ENCODE data around the gene SIM1. TPM values are rescaled to one million over a fixed set of nuclear protein-coding genes. Genes with fewer than 3 reads are reported as not detected.

The SIM1 gene
- total and polyA plus RNA-seq, 4 donors = not detected

- Histone ChIP-seq H3K9ac (ENCODE audit: insufficient read depth in 1 of 2, low read length in 2 of 2) (no peak overlapping the region), H3K36me3 (ENCODE audit: control insufficient read depth in 4 of 4, insufficient read depth in 4 of 4, low read length in 4 of 4) (no peaks in the 10 kb centered on the region), H3K4me1 (ENCODE audit: control insufficient read depth in 5 of 5, insufficient read depth in 5 of 5, low read length in 5 of 5) (no peaks in the 10 kb centered on the region), H3K27me3 (ENCODE audit: control insufficient read depth in 3 of 3, insufficient read depth in 3 of 3, low read length in 2 of 3) (no peaks in the 10 kb centered on the region), H3K4me3 (no peak overlapping the region), H3K27ac (ENCODE audit: low read depth in 1 of 2, low read length in 1 of 2) (no peak overlapping the region), H3K9me3 (ENCODE audit: control insufficient read depth in 4 of 4, insufficient read depth in 3 of 4, low read length in 3 of 4) (no peaks in the 10 kb centered on the region)
- TF ChIP-seq CTCF (IDR thresholded peaks at IDR 0.05; ENCODE audit: control extremely low read depth, extremely low read depth) = no peak
- 83 to 91% methylated on average over 2 of the region's 2 CpGs for WGBS, 2 donors
- DNase-seq (no peak), ATAC-seq (ENCODE audit: insufficient read depth, low FRiP score) (no peak)
These were observed 120.4 kb downstream of the SIM1 start for GRCh38 chr6:100344321-100344720.

GRCh38 chr6:100343316-100344077 is 121.2 kb downstream of the SIM1 start:
- H3K27me3 ChIP-seq (ENCODE audit: control insufficient read depth in 3 of 3, insufficient read depth in 3 of 3, low read length in 2 of 3) = no peaks in the 10 kb centered on the region
- WGBS, 2 donors = 64 to 72% methylated on average over 4 of the region's 4 CpGs
- H3K4me1 ChIP-seq (ENCODE audit: control insufficient read depth in 5 of 5, insufficient read depth in 5 of 5, low read length in 5 of 5) = no peaks in the 10 kb centered on the region
- ATAC-seq (ENCODE audit: insufficient read depth, low FRiP score) (no peak), DNase-seq (no peak)
- H3K4me3 ChIP-seq = no peak overlapping the region
- no peak overlapping the region for H3K27ac ChIP-seq (ENCODE audit: low read depth in 1 of 2, low read length in 1 of 2)
- no peaks in the 10 kb centered on the region for H3K9me3 ChIP-seq (ENCODE audit: control insufficient read depth in 4 of 4, insufficient read depth in 3 of 4, low read length in 3 of 4)
- TF ChIP-seq CTCF (IDR thresholded peaks at IDR 0.05; ENCODE audit: control extremely low read depth, extremely low read depth) = no peak
- no peak overlapping the region for H3K9ac ChIP-seq (ENCODE audit: insufficient read depth in 1 of 2, low read length in 2 of 2)
- H3K36me3 ChIP-seq (ENCODE audit: control insufficient read depth in 4 of 4, insufficient read depth in 4 of 4, low read length in 4 of 4) = no peaks in the 10 kb centered on the region

GRCh38 chr6:100342830-100343229 is 121.9 kb downstream of the SIM1 start:
- H3K36me3 ChIP-seq (ENCODE audit: control insufficient read depth in 4 of 4, insufficient read depth in 4 of 4, low read length in 4 of 4) = no peaks in the 10 kb centered on the region
- TF ChIP-seq CTCF (IDR thresholded peaks at IDR 0.05; ENCODE audit: control extremely low read depth, extremely low read depth) = no peak
- H3K4me1 ChIP-seq (ENCODE audit: control insufficient read depth in 5 of 5, insufficient read depth in 5 of 5, low read length in 5 of 5) = no peaks in the 10 kb centered on the region
- no peaks in the 10 kb centered on the region for H3K27me3 ChIP-seq (ENCODE audit: control insufficient read depth in 3 of 3, insufficient read depth in 3 of 3, low read length in 2 of 3)
- ATAC-seq (ENCODE audit: insufficient read depth, low FRiP score) (no peak), DNase-seq (no peak)
- no peaks in the 10 kb centered on the region for H3K9me3 ChIP-seq (ENCODE audit: control insufficient read depth in 4 of 4, insufficient read depth in 3 of 4, low read length in 3 of 4)
- no peak overlapping the region for H3K27ac ChIP-seq (ENCODE audit: low read depth in 1 of 2, low read length in 1 of 2)
- WGBS, 2 donors = 73 to 87% methylated on average over 3 of the region's 3 CpGs
- no peak overlapping the region for H3K4me3 ChIP-seq
- no peak overlapping the region for H3K9ac ChIP-seq (ENCODE audit: insufficient read depth in 1 of 2, low read length in 2 of 2)
